ENCODE data around the gene GALNT6. TPM values are rescaled to one million over a fixed set of nuclear protein-coding genes. Genes with fewer than 3 reads are reported as not detected.
A peak's percentile ranks its signal among the peaks of the same experiment; 100 is the strongest.

The GALNT6 gene
- total and polyA plus RNA-seq, 2 donors (not counting 3 experiments of a cell fraction or from before 2014, with no cell fraction given) = 18.7 to 39.2 TPM

DNA sequence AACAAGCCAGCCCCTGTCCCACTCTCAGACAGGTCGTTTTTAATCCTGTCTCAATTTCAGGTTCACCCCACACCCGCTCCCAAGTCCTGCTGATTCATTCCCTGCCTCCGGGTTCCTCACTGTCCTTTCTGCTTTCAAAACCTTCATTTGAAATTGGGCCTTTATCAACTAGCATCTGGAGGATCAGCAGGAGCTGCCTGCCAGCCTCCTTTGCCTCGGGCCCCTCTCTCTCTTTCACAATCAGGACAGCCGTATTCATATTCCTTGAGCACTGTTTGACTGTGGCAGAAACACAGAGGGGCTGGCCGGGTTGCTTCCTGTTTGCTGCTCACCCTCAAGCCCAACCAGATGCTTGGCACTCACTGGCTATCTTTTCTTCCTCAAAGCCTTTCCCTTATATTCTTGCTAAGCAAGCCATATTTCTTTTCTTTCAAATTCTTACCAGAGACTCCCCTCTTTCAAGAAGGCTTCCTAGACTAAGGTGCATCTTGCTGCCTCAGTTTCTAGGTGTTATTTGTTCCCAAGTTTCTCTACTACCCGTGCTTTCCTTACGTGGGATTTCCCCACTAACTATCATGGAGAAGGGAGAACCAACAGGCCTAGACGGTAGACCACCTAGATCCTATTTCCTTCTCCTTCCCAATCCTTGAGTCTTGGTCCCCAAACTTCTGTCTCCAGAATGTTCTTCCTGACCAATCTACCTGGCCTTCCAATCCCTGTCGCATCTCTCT, 3.0 kb downstream of the GALNT6 start:
- POLR2A ChIA-PET = no interaction called here
- CTCF ChIA-PET = interaction anchor here (1.9 kb wide), 1 partner anchor 17 kb away, joined by 9 read pairs; no protein-coding TSS in a partner anchor
- H3K4me1 ChIP-seq (ENCODE audit: control insufficient read depth, extremely low read depth, insufficient read depth, low read length) = peaks cover 15% of the 10 kb centered on the region
- intact Hi-C loops (cut with micrococcal nuclease) = no loop called here
- DNase-seq (ENCODE audit: low read depth, low spot score) = peak; percentile 26
- no TSS peak for BruUV-seq (replicated peaks)
- H3K27ac ChIP-seq (ENCODE audit: insufficient read depth, low read depth, low read length) = no peak overlapping the region
- no peak overlapping the region for H3K4me2 ChIP-seq (ENCODE audit: insufficient read depth, low read length)
- H3K9ac ChIP-seq (replicated peaks; ENCODE audit: extremely low read depth, insufficient read depth, low read length) = no peak overlapping the region
- no peaks in the 10 kb centered on the region for H3K27me3 ChIP-seq (ENCODE audit: control insufficient read depth in 2 of 2, insufficient read depth in 2 of 2, low read length in 2 of 2)
- FAIRE-seq = no peak
- dilution Hi-C loops (cut with MboI; ENCODE audit: extremely low pct_ligation_motif_present, low sequenced_read_pairs) = no loop called here
- TF ChIP-seq POLR2A (IDR thresholded peaks at IDR 0.05; ENCODE audit: low read depth, low read length) = no peak
- TF ChIP-seq FOS (IDR thresholded peaks at IDR 0.05; ENCODE audit: borderline replicate concordance, insufficient read depth, low read length) = no peak
- no peak for TF ChIP-seq MYC (IDR thresholded peaks at IDR 0.05; ENCODE audit: low read depth, low read length)
- TF ChIP-seq, protein P1, sequence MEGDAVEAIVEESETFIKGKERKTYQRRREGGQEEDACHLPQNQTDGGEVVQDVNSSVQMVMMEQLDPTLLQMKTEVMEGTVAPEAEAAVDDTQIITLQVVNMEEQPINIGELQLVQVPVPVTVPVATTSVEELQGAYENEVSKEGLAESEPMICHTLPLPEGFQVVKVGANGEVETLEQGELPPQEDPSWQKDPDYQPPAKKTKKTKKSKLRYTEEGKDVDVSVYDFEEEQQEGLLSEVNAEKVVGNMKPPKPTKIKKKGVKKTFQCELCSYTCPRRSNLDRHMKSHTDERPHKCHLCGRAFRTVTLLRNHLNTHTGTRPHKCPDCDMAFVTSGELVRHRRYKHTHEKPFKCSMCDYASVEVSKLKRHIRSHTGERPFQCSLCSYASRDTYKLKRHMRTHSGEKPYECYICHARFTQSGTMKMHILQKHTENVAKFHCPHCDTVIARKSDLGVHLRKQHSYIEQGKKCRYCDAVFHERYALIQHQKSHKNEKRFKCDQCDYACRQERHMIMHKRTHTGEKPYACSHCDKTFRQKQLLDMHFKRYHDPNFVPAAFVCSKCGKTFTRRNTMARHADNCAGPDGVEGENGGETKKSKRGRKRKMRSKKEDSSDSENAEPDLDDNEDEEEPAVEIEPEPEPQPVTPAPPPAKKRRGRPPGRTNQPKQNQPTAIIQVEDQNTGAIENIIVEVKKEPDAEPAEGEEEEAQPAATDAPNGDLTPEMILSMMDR (IDR thresholded peaks at IDR 0.05; ENCODE audit: extremely low read depth in 1 of 2, insufficient read depth in 1 of 2, low read depth in 1 of 2, low read length in 2 of 2) = no peak
- TF ChIP-seq POLR2AphosphoS5 (IDR thresholded peaks at IDR 0.05; ENCODE audit: insufficient read depth, low read depth, low read length) = no peak
- TF ChIP-seq EZH2 (IDR thresholded peaks at IDR 0.05; ENCODE audit: borderline replicate concordance, low read depth, low read length, severe bottlenecking) = no peak
- no peak for TF ChIP-seq GATA2 (IDR thresholded peaks at IDR 0.05; ENCODE audit: insufficient read depth, insufficient read length, low read depth, low read length)
- no peak for TF ChIP-seq JUN (IDR thresholded peaks at IDR 0.05; ENCODE audit: borderline replicate concordance, insufficient read depth, insufficient read length, low read depth)
- TF ChIP-seq, protein P2, sequence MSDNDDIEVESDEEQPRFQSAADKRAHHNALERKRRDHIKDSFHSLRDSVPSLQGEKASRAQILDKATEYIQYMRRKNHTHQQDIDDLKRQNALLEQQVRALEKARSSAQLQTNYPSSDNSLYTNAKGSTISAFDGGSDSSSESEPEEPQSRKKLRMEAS (IDR thresholded peaks at IDR 0.05; ENCODE audit: insufficient read depth, insufficient read length) = no peak
- H3K9me1 ChIP-seq (replicated peaks; ENCODE audit: control insufficient read depth, extremely low read depth, insufficient read depth, low read length) = no peaks in the 10 kb centered on the region
- H3K36me3 ChIP-seq (ENCODE audit: control insufficient read depth in 2 of 2, extremely low read depth in 1 of 2, insufficient read depth in 2 of 2, low read length in 2 of 2) = no peaks in the 10 kb centered on the region
- H3K79me2 ChIP-seq (ENCODE audit: control insufficient read depth, insufficient read depth, low read length) = peaks cover 5% of the 10 kb centered on the region
- no peaks in the 10 kb centered on the region for H4K20me1 ChIP-seq (replicated peaks; ENCODE audit: control insufficient read depth, extremely low read depth, insufficient read depth, low read length)
- H2AFZ ChIP-seq (ENCODE audit: low read depth, low read length) = no peak overlapping the region
- no peak overlapping the region for H3K4me3 ChIP-seq (replicated peaks in 1 of 3; ENCODE audit: insufficient read depth in 1 of 3, low read depth in 1 of 3, low read length in 3 of 3)
- H3K9me3 ChIP-seq (replicated peaks; ENCODE audit: control insufficient read depth, insufficient read depth, low read length) = no peaks in the 10 kb centered on the region
